PC-3 (cell line): ENCODE results near the gene SNX2. TPM values are rescaled to one million over a fixed set of nuclear protein-coding genes. Genes with fewer than 3 reads are reported as not detected.

Experiments
- ATAC-seq: fragments of 200-7000 bp; cut with Tn5 transposase; 2 replicates; pipeline ENCODE4 v1.9.1; 2020; ENCODE audit warnings: mild to moderate bottlenecking, moderate library complexity
- BruUV-seq: library from RNA; stranded (reverse); fragments of 400-500 nt; replicated peaks from 2 replicates; lab custom pipeline; 2021; lab: Mats Ljungman, UMichigan
- CTCF ChIA-PET: fragments of 300-600 bp; sonication (Branson Sonifier 250); formaldehyde crosslinking; loops from one replicate; lab custom pipeline; 2022; ENCODE audit warnings: antibody characterized with exemption; lab: Charles Lee
- POLR2A ChIA-PET: fragments of 300-600 bp; sonication (Branson Sonifier 250); formaldehyde crosslinking; loops from one replicate; lab custom pipeline; 2022; ENCODE audit warnings: antibody characterized with exemption; ENCODE audit not compliant: unreplicated experiment; lab: Charles Lee
- DNase-seq: peaks from one replicate; pipeline ENCODE4 v3.0.0-alpha.2; 2015
- H2AFZ ChIP-seq: fragments of 300-600 bp; sonication (generic); 2 replicates; pipeline ENCODE4 v1.6.0; 2016; ENCODE audit warnings: antibody characterized with exemption, low read length
- H3F3A ChIP-seq: fragments of 300-600 bp; sonication (generic); one replicate; pipeline ENCODE4 v1.6.0; 2017; ENCODE audit warnings: antibody characterized with exemption, low read length, control low read depth, mild to moderate bottlenecking; ENCODE audit not compliant: unreplicated experiment
- H3K27ac ChIP-seq: fragments of 300-600 bp; sonication (generic); 2 replicates; pipeline ENCODE4 v1.5.1; 2016; ENCODE audit warnings: mild to moderate bottlenecking, low read length
- H3K27me3 ChIP-seq: fragments of 300-600 bp; sonication (generic); 2 replicates; pipeline ENCODE4 v1.6.1; 2016; ENCODE audit warnings: low read length, mixed read lengths
- H3K36me3 ChIP-seq: fragments of 300-600 bp; sonication (generic); 2 replicates; pipeline ENCODE4 v1.6.1; 2016; ENCODE audit warnings: low read depth, mixed run types, low read length, mixed read lengths
- H3K4me1 ChIP-seq: fragments of 300-600 bp; sonication (generic); 2 replicates; pipeline ENCODE4 v1.5.1; 2016; ENCODE audit warnings: low read length; ENCODE audit not compliant: insufficient read depth
- H3K4me2 ChIP-seq: fragments of 300-600 bp; sonication (generic); 2 replicates; pipeline ENCODE4 v1.6.0; 2016; ENCODE audit warnings: low read length
- H3K4me3 ChIP-seq: fragments of 300-600 bp; sonication (generic); 2 replicates; pipeline ENCODE4 v1.5.1; 2016; ENCODE audit warnings: mild to moderate bottlenecking, low read length, mixed read lengths
- H3K79me2 ChIP-seq: fragments of 300-600 bp; sonication (generic); 2 replicates; pipeline ENCODE4 v1.6.1; 2017; ENCODE audit warnings: low read length, mixed read lengths
- H3K9ac ChIP-seq: fragments of 300-600 bp; sonication (generic); 2 replicates; pipeline ENCODE4 v1.6.0; 2016; ENCODE audit warnings: mild to moderate bottlenecking, low read length
- H3K9me2 ChIP-seq: fragments of 300-600 bp; sonication (generic); replicated peaks from 2 replicates; pipeline ENCODE4 v1.6.1; 2016; ENCODE audit warnings: mixed run types, low read length, mixed read lengths
- H3K9me3 ChIP-seq: fragments of 300-600 bp; sonication (generic); 2 replicates; pipeline ENCODE4 v1.6.1; 2016; ENCODE audit warnings: low read length, mixed read lengths
- H4K20me1 ChIP-seq: fragments of 300-600 bp; sonication (generic); 2 replicates; pipeline ENCODE4 v1.6.1; 2016; ENCODE audit warnings: low read length, mixed read lengths
- EZH2 ChIP-seq: fragments of 300-600 bp; sonication (generic); IDR thresholded peaks from one replicate; pipeline ENCODE4 v1.6.1; 2017; ENCODE audit warnings: antibody characterized with exemption, mild to moderate bottlenecking, low read length; ENCODE audit not compliant: unreplicated experiment
- EZH2phosphoT487 ChIP-seq: fragments of 300-600 bp; sonication (generic); IDR thresholded peaks from 2 replicates; pipeline ENCODE4 v1.6.1; 2018; ENCODE audit warnings: mild to moderate bottlenecking, antibody characterized with exemption, low read length, borderline replicate concordance
- intact Hi-C: fragments of 100-400 bp; cut with micrococcal nuclease; formaldehyde crosslinking; loops from 2 replicates; pipeline ENCODE4 v1.9.0; 2023
- total RNA-seq: library from RNA; depleted of rRNA; stranded (reverse); fragments of >200 nt; gene quantifications from 2 replicates; pipeline ENCODE4 v1.2.3, GENCODE V29; 2014
- TF ChIP-seq, protein P1 (sequence below): fragments of 300-600 bp; sonication (generic); conservative IDR thresholded peaks from 2 replicates; pipeline ENCODE4 v1.5.1; 2017; ENCODE audit warnings: antibody characterized with exemption, low read depth, mild to moderate bottlenecking, low read length

The SNX2 gene
- total RNA-seq, 1 experiment from 2014 or later = 33.7 TPM

- POLR2A ChIA-PET = no interaction called here
- H3K4me1 ChIP-seq = no peaks in the 10 kb centered on the region
- H3K9me2 ChIP-seq = no peaks in the 10 kb centered on the region
- intact Hi-C loops = no loop called here
- H3K27ac ChIP-seq = no peak overlapping the region
- no peak overlapping the region for H2AFZ ChIP-seq
- CTCF ChIA-PET = no interaction called here
- H3K36me3 ChIP-seq = 0 out of 2 replicates have a peak, but pooled peaks cover 2% of the 10 kb centered on the region
- TF ChIP-seq EZH2phosphoT487 (no peak), EZH2 (no peak)
- TF ChIP-seq, protein P1, sequence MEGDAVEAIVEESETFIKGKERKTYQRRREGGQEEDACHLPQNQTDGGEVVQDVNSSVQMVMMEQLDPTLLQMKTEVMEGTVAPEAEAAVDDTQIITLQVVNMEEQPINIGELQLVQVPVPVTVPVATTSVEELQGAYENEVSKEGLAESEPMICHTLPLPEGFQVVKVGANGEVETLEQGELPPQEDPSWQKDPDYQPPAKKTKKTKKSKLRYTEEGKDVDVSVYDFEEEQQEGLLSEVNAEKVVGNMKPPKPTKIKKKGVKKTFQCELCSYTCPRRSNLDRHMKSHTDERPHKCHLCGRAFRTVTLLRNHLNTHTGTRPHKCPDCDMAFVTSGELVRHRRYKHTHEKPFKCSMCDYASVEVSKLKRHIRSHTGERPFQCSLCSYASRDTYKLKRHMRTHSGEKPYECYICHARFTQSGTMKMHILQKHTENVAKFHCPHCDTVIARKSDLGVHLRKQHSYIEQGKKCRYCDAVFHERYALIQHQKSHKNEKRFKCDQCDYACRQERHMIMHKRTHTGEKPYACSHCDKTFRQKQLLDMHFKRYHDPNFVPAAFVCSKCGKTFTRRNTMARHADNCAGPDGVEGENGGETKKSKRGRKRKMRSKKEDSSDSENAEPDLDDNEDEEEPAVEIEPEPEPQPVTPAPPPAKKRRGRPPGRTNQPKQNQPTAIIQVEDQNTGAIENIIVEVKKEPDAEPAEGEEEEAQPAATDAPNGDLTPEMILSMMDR = no peak
- ATAC-seq (no peak), DNase-seq (no peak)
- no peak overlapping the region for H3K4me2 ChIP-seq
- H3F3A ChIP-seq = no peaks in the 10 kb centered on the region
- H3K27me3 ChIP-seq = no peaks in the 10 kb centered on the region
- no peaks in the 10 kb centered on the region for H4K20me1 ChIP-seq
- H3K4me3 ChIP-seq = no peak overlapping the region
- no TSS peak for BruUV-seq
- H3K79me2 ChIP-seq = peaks cover 36% of the 10 kb centered on the region
- no peaks in the 10 kb centered on the region for H3K9me3 ChIP-seq
- H3K9ac ChIP-seq = no peak overlapping the region
Measured at GRCh38 chr5:122790354-122791103, 15.6 kb downstream of the SNX2 start.

DNA sequence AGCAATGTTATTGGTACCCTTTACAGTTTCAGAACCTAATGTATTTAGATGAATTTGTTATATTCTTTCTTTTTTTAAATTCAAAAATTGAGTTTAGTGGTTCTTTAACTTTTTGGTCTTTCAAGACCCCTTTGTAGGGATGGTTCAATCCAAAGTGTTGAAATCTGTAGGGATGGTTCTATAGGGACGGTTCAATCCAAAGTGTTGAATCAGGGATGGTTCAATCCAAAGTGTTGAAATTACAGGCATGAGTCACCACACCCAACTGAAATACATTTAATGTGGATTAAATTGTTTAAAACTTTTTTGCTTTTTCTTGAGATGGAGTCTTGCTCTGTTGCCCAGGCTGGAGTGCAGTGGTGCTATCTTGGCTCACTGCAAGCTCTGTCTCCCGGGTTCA lies 30.6 kb downstream of the SNX2 start:
- intact Hi-C loops = no loop called here
- Histone ChIP-seq H3F3A (no peaks in the 10 kb centered on the region), H3K27ac (no peak overlapping the region), H4K20me1 (no peaks in the 10 kb centered on the region), H3K4me2 (no peak overlapping the region), H3K4me1 (no peaks in the 10 kb centered on the region), H3K9me3 (no peaks in the 10 kb centered on the region), H2AFZ (no peak overlapping the region), H3K9me2 (no peaks in the 10 kb centered on the region), H3K9ac (no peak overlapping the region), H3K27me3 (no peaks in the 10 kb centered on the region), H3K4me3 (no peak overlapping the region), H3K79me2 (no peaks in the 10 kb centered on the region), H3K36me3 (0 out of 2 replicates have a peak, but pooled peaks cover 2% of the 10 kb centered on the region)
- CTCF ChIA-PET = no interaction called here
- POLR2A ChIA-PET = no interaction called here
- no TSS peak for BruUV-seq
- ATAC-seq = no peak
- no peak for TF ChIP-seq EZH2phosphoT487
- no peak for TF ChIP-seq EZH2
- TF ChIP-seq, protein P1 = no peak
- no peak for DNase-seq

DNA sequence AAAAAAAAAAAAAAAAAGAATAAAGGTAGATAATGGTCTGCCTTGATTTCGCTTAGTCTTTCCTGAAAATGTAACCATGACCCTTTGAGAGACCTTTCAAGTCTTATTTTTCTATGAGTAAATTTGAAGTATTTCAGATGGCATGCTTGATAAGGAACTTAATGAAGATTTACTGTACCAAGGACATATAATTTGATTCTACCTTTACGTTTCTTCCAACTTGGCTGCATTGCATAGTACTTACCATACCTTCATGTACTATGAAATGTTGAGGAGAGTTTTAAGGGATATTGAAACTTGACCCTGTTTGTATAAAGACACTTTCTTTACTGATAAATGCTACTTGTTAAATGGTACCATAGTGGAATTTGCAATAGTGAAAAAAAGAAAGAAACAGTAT lies 35.5 kb downstream of the SNX2 start:
- no peak overlapping the region for H3K4me2 ChIP-seq
- intact Hi-C loops = no loop called here
- no peaks in the 10 kb centered on the region for H3K9me2 ChIP-seq
- POLR2A ChIA-PET = no interaction called here
- no peaks in the 10 kb centered on the region for H4K20me1 ChIP-seq
- no peaks in the 10 kb centered on the region for H3K27me3 ChIP-seq
- no TSS peak for BruUV-seq
- no peaks in the 10 kb centered on the region for H3K36me3 ChIP-seq
- DNase-seq = no peak
- H3K4me3 ChIP-seq = no peak overlapping the region
- ATAC-seq = no peak
- H3K9me3 ChIP-seq = no peaks in the 10 kb centered on the region
- H3K79me2 ChIP-seq = no peaks in the 10 kb centered on the region
- H2AFZ ChIP-seq = no peak overlapping the region
- CTCF ChIA-PET = no interaction called here
- no peaks in the 10 kb centered on the region for H3K4me1 ChIP-seq
- TF ChIP-seq EZH2 = no peak
- no peaks in the 10 kb centered on the region for H3F3A ChIP-seq
- no peak overlapping the region for H3K27ac ChIP-seq
- no peak overlapping the region for H3K9ac ChIP-seq
